Upper lobe of left lung (tissue), 6 donors: ENCODE results near the gene GPC5. TPM values are rescaled to one million over a fixed set of nuclear protein-coding genes. Genes with fewer than 3 reads are reported as not detected.

ENCODE experiments used
- ATAC-seq, 2 donors: fragments of 200-7000 bp; cut with Tn5 transposase; one replicate each; pipeline ENCODE4 v1.9.1; 2022; ENCODE audit warnings: mild to moderate bottlenecking in 2 of 2, moderate library complexity in 2 of 2; ENCODE audit not compliant: low FRiP score in 2 of 2
- DNase-seq, 2 donors: peaks; one replicate each; pipeline ENCODE4 v3.0.0-alpha.2; 2019 to 2020
- H3K27ac ChIP-seq, 4 donors: fragments of 200-600 bp; sonication (generic); one replicate each; pipeline ENCODE4 v1.5.1; 2016 to 2019
- H3K27me3 ChIP-seq, 4 donors: fragments of 200-600 bp; sonication (generic); one replicate each; pipeline ENCODE4 v1.5.1; 2017 to 2019
- H3K36me3 ChIP-seq, 4 donors: fragments of 200-600 bp; sonication (generic); one replicate each; pipeline ENCODE4 v1.5.1; 2016 to 2019
- H3K4me1 ChIP-seq, 4 donors: fragments of 200-600 bp; sonication (generic); one replicate each; pipeline ENCODE4 v1.5.1; 2018 to 2019
- H3K4me3 ChIP-seq, 4 donors: fragments of 200-600 bp; sonication (generic); one replicate each; pipeline ENCODE4 v1.5.1; 2017 to 2019; ENCODE audit warnings: mild to moderate bottlenecking in 2 of 4, moderate library complexity in 1 of 4
- H3K9me3 ChIP-seq, 4 donors: fragments of 200-600 bp; sonication (generic); one replicate each; pipeline ENCODE4 v1.5.1; 2018 to 2019
- EP300 ChIP-seq, 4 donors: sonication (generic); formaldehyde crosslinking; IDR thresholded peaks; one replicate each; pipeline ENCODE4 v1.5.1; 2017; ENCODE audit warnings: antibody characterized with exemption in 4 of 4, control low read depth in 2 of 4
- POLR2A ChIP-seq, 4 donors: fragments of 450-650 bp; IDR thresholded peaks; one replicate each; pipeline ENCODE4 v1.5.1; 2016 to 2017; ENCODE audit warnings: antibody characterized with exemption in 4 of 4, mild to moderate bottlenecking in 2 of 4
- POLR2AphosphoS5 ChIP-seq, 2 donors: sonication (generic); formaldehyde crosslinking; IDR thresholded peaks; one replicate each; pipeline ENCODE4 v1.5.1; 2017; ENCODE audit warnings: antibody characterized with exemption in 2 of 2
- WGBS, 2 donors: methylation state at CpG; one replicate each; pipeline ENCODE4 v1.1.5; 2017 to 2018; 5-methylcytosine and 5-hydroxymethylcytosine counted together
- total RNA-seq, 6 donors: library from RNA; depleted of rRNA in 4 of 6; stranded (reverse); fragments of >200 nt in 4 of 6; gene quantifications; one replicate each; pipeline versions ENCODE4 v1.1.0 to v1.2.1, GENCODE V29; 2016 to 2021
- TF ChIP-seq, protein P1 (sequence below), 6 experiments: fragments of 450-650 bp in 4 of 6; fragments of 200-600 bp in 2 of 6; sonication (generic) in 2 of 6; IDR thresholded peaks; one replicate each; pipeline ENCODE4 v1.5.1; 2016 to 2019; ENCODE audit warnings: antibody characterized with exemption in 6 of 6
- donor health status: DM: no; HTN: no; CAD: no; lungs with moderate emphysema.
- donor health status: DM: no; HTN: yes; CAD: no; lungs with severe emphysema.

Gene GPC5
- total RNA-seq, 6 donors from 2014 or later: 7.6 to 51.4 (median 12.8) TPM

GRCh38 chr13:91540158-91540736 is 141.8 kb downstream of the GPC5 start:
- DNase-seq (no peak), ATAC-seq (peak in 1 of 2 donors; percentile 59)
- Histone ChIP-seq H3K9me3 (no peaks in the 10 kb centered on the region), H3K36me3 (no peaks in the 10 kb centered on the region), H3K27ac (no peak overlapping the region), H3K4me3 (no peak overlapping the region), H3K27me3 (no peaks in the 10 kb centered on the region), H3K4me1 (peaks cover 0 to 6% (median 2%) of the 10 kb centered on the region in 4 donors)
- TF ChIP-seq POLR2AphosphoS5 (IDR thresholded peaks at IDR 0.05) (no peak), POLR2A (IDR thresholded peaks at IDR 0.05) (no peak), EP300 (IDR thresholded peaks at IDR 0.05) (no peak)
- TF ChIP-seq, protein P1, sequence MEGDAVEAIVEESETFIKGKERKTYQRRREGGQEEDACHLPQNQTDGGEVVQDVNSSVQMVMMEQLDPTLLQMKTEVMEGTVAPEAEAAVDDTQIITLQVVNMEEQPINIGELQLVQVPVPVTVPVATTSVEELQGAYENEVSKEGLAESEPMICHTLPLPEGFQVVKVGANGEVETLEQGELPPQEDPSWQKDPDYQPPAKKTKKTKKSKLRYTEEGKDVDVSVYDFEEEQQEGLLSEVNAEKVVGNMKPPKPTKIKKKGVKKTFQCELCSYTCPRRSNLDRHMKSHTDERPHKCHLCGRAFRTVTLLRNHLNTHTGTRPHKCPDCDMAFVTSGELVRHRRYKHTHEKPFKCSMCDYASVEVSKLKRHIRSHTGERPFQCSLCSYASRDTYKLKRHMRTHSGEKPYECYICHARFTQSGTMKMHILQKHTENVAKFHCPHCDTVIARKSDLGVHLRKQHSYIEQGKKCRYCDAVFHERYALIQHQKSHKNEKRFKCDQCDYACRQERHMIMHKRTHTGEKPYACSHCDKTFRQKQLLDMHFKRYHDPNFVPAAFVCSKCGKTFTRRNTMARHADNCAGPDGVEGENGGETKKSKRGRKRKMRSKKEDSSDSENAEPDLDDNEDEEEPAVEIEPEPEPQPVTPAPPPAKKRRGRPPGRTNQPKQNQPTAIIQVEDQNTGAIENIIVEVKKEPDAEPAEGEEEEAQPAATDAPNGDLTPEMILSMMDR (IDR thresholded peaks at IDR 0.05): no peak
- WGBS, 2 donors: 60 to 62% methylated on average over 1 of the region's 1 CpG

- peaks cover 0 to 6% (median 2%) of the 10 kb centered on the region in 4 donors for H3K4me1 ChIP-seq
- no peak for DNase-seq
- TF ChIP-seq, protein P1 (IDR thresholded peaks at IDR 0.05): no peak
- TF ChIP-seq POLR2AphosphoS5 (IDR thresholded peaks at IDR 0.05): no peak
- TF ChIP-seq EP300 (IDR thresholded peaks at IDR 0.05): no peak
- TF ChIP-seq POLR2A (IDR thresholded peaks at IDR 0.05): no peak
- ATAC-seq: no peak
- H3K4me3 ChIP-seq: no peak overlapping the region
- no peak overlapping the region for H3K27ac ChIP-seq
- no peaks in the 10 kb centered on the region for H3K9me3 ChIP-seq
- WGBS, 2 donors: 64 to 71% methylated on average over 3 of the region's 3 CpGs
- H3K36me3 ChIP-seq: no peaks in the 10 kb centered on the region
- no peaks in the 10 kb centered on the region for H3K27me3 ChIP-seq
Observed at GRCh38 chr13:91544723-91545122, 146.3 kb downstream of the GPC5 start.

DNA sequence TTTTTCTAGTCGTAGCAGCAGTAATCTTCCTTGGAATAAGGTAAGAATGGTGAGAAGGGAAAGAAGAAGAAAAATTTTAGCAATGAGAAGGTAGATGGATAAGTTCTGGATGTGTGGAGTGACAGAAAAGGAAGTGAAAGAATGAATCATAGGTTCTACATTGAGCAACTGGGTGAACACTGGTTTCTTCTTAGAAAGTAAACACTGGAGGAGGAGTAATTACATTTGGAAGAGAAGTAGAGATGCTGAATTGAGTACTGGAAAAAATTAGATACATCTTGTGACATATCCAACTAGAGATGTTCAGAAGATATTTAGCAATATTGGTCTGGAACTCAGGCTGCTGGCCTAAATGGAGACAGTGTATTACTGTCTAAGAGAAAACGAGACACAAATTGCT is 148.5 kb downstream of the GPC5 start:
- DNase-seq: no peak
- 60 to 77% methylated on average over 2 of the region's 2 CpGs for WGBS, 2 donors

GRCh38 chr13:91553584-91553983 is 155.2 kb downstream of the GPC5 start:
- ATAC-seq (no peak), DNase-seq (no peak)
- no peak overlapping the region for H3K4me3 ChIP-seq
- no peaks in the 10 kb centered on the region for H3K9me3 ChIP-seq
- H3K27me3 ChIP-seq: no peaks in the 10 kb centered on the region
- H3K36me3 ChIP-seq: no peaks in the 10 kb centered on the region
- TF ChIP-seq POLR2AphosphoS5 (IDR thresholded peaks at IDR 0.05): no peak
- TF ChIP-seq, protein P1 (IDR thresholded peaks at IDR 0.05): no peak
- TF ChIP-seq POLR2A (IDR thresholded peaks at IDR 0.05): no peak
- no peak for TF ChIP-seq EP300 (IDR thresholded peaks at IDR 0.05)
- 80 to 90% methylated on average over 2 of the region's 2 CpGs for WGBS, 2 donors
- H3K4me1 ChIP-seq: no peaks in the 10 kb centered on the region
- no peak overlapping the region for H3K27ac ChIP-seq

More for the DNA sequence above, 148.5 kb downstream of the GPC5 start:
- Histone ChIP-seq H3K27ac (no peak overlapping the region), H3K4me1 (no peaks in the 10 kb centered on the region), H3K27me3 (no peaks in the 10 kb centered on the region), H3K4me3 (no peak overlapping the region), H3K36me3 (no peaks in the 10 kb centered on the region), H3K9me3 (no peaks in the 10 kb centered on the region)
- no peak for ATAC-seq
- TF ChIP-seq POLR2A (IDR thresholded peaks at IDR 0.05) (no peak), EP300 (IDR thresholded peaks at IDR 0.05) (no peak), POLR2AphosphoS5 (IDR thresholded peaks at IDR 0.05) (no peak)
- TF ChIP-seq, protein P1 (IDR thresholded peaks at IDR 0.05): no peak

DNA sequence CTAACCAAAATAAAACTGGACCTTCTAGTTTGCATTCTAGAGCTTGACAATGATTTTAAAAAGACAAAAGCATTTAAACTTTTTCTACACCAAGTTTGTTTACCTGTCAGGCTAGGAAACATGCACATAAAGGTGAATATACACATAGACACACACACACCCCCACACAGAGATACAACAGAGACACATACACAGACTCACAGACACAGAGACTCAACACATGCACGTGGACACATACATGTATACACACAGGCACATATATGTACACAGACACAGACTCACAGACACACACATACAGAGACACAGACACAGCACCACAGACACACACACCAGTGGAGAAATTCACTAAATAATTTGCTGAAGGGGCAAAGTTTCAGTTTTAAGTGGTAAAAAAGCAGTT is 155.7 kb downstream of the GPC5 start:
- H3K9me3 ChIP-seq: no peaks in the 10 kb centered on the region
- 54 to 59% methylated on average over 1 of the region's 1 CpG for WGBS, 2 donors
- DNase-seq: no peak
- no peak overlapping the region for H3K27ac ChIP-seq
- H3K4me1 ChIP-seq: no peaks in the 10 kb centered on the region
- ATAC-seq: no peak
- H3K27me3 ChIP-seq: no peaks in the 10 kb centered on the region
- H3K36me3 ChIP-seq: no peaks in the 10 kb centered on the region
- no peak for TF ChIP-seq POLR2AphosphoS5 (IDR thresholded peaks at IDR 0.05)
- TF ChIP-seq, protein P1 (IDR thresholded peaks at IDR 0.05): no peak
- TF ChIP-seq EP300 (IDR thresholded peaks at IDR 0.05): no peak
- TF ChIP-seq POLR2A (IDR thresholded peaks at IDR 0.05): no peak
- H3K4me3 ChIP-seq: no peak overlapping the region
